K562 (cell line): ENCODE measurements around the gene AMIGO3. TPM values are rescaled to one million over a fixed set of nuclear protein-coding genes. Genes with fewer than 3 reads are reported as not detected.

ENCODE experiments used
- CBFB ChIP-seq: sonication (generic); formaldehyde crosslinking; IDR thresholded peaks from 2 replicates; pipeline ENCODE4 v1.4.0; 2020; ENCODE audit warnings: mild to moderate bottlenecking, missing genetic modification reagents
- CHCHD3 ChIP-seq: fragments of 250-450 bp; sonication (Bioruptor Pico); IDR thresholded peaks from 2 replicates; pipeline ENCODE4 v2.1.2; 2022; ENCODE audit warnings: mild to moderate bottlenecking
- CREB1 ChIP-seq, 2 experiments: sonication (generic) in 1 of 2; formaldehyde crosslinking in 1 of 2; IDR thresholded peaks; 2 replicates each; pipeline versions ENCODE4 v1.6.1 to v1.8.0; 2012 to 2022; ENCODE audit warnings: inconsistent platforms in 1 of 2, mild to moderate bottlenecking in 1 of 2, missing genetic modification reagents in 1 of 2, moderate library complexity in 1 of 2
- FOXA3 ChIP-seq, 2 experiments: fragments of 450-650 bp in 1 of 2; sonication (generic) in 1 of 2; formaldehyde crosslinking; IDR thresholded peaks in 1 of 2; conservative IDR thresholded peaks in 1 of 2; 2 replicates each; pipeline versions ENCODE4 v1.4.0 to v1.8.0; 2020 to 2022; ENCODE audit warnings: mild to moderate bottlenecking in 2 of 2, missing genetic modification reagents in 1 of 2
- GTF2F1 ChIP-seq: IDR thresholded peaks from 2 replicates; pipeline ENCODE4 v1.6.1; 2011; ENCODE audit warnings: low read depth, low read length, improper control_type of control experiment
- PHF20 ChIP-seq: fragments of 450-650 bp; IDR thresholded peaks from 2 replicates; pipeline ENCODE4 v1.6.1; 2018; ENCODE audit not compliant: partially characterized antibody
- PTRF ChIP-seq: fragments of 450-650 bp; IDR thresholded peaks from 2 replicates; pipeline ENCODE4 v1.6.1; 2016; ENCODE audit warnings: mild to moderate bottlenecking, missing genetic modification characterization, missing compliant biosample characterization
- RBBP5 ChIP-seq: fragments of 200-600 bp; sonication (generic); IDR thresholded peaks from 2 replicates; pipeline ENCODE4 v1.6.1; 2012; ENCODE audit warnings: borderline replicate concordance, mild to moderate bottlenecking, low read length, control low read depth, inconsistent platforms; ENCODE audit not compliant: insufficient read depth, poor library complexity, severe bottlenecking
- SPI1 ChIP-seq: IDR thresholded peaks from 2 replicates; pipeline ENCODE4 v1.6.1; 2011; ENCODE audit warnings: low read depth, low read length, control low read depth, borderline replicate concordance
- TCFL5 ChIP-seq: fragments of 250-450 bp; sonication (Bioruptor Pico); conservative IDR thresholded peaks from 2 replicates; pipeline ENCODE4 v1.6.1; 2021; ENCODE audit warnings: mild to moderate bottlenecking, moderate library complexity, matching md5 sums
- TEAD4 ChIP-seq, 2 experiments: sonication (generic) in 1 of 2; formaldehyde crosslinking in 1 of 2; IDR thresholded peaks; 2 replicates each; pipeline versions ENCODE4 v1.6.1 to v1.8.0; 2012 to 2022; ENCODE audit warnings: borderline replicate concordance in 1 of 2, inconsistent platforms in 1 of 2, low read length in 1 of 2, mild to moderate bottlenecking in 1 of 2, missing genetic modification reagents in 1 of 2
- TGIF2 ChIP-seq: sonication (generic); formaldehyde crosslinking; IDR thresholded peaks from 2 replicates; pipeline ENCODE4 v1.8.1; 2022; ENCODE audit warnings: mild to moderate bottlenecking, missing genetic modification reagents, moderate library complexity
- TOE1 ChIP-seq, 2 experiments: fragments of 450-650 bp in 1 of 2; sonication (generic) in 1 of 2; formaldehyde crosslinking in 1 of 2; IDR thresholded peaks; 2 replicates each; pipeline versions ENCODE4 v1.7.1 to v1.8.0; 2016 to 2022; ENCODE audit warnings: borderline replicate concordance in 2 of 2, mild to moderate bottlenecking in 2 of 2, antibody characterized with exemption in 1 of 2, inconsistent platforms in 1 of 2, low read depth in 1 of 2, missing genetic modification reagents in 1 of 2, moderate library complexity in 1 of 2
- ZBTB7A ChIP-seq: IDR thresholded peaks from 2 replicates; pipeline ENCODE4 v1.6.1; 2011; ENCODE audit warnings: low read depth, mild to moderate bottlenecking, low read length, moderate library complexity, borderline replicate concordance; ENCODE audit not compliant: control insufficient read depth
- ZKSCAN3 ChIP-seq: fragments of 250-450 bp; sonication (Bioruptor Pico); IDR thresholded peaks from 2 replicates; pipeline ENCODE4 v1.4.0; 2020
- ZKSCAN8 ChIP-seq: fragments of 200-800 bp; sonication (Bioruptor generic); IDR thresholded peaks from 2 replicates; pipeline ENCODE4 v1.6.1; 2016; ENCODE audit warnings: missing genetic modification characterization, missing compliant biosample characterization
- ZNF184 ChIP-seq: sonication (generic); formaldehyde crosslinking; IDR thresholded peaks from 2 replicates; pipeline ENCODE4 v1.5.0; 2020; ENCODE audit warnings: missing genetic modification reagents
- ZNF24 ChIP-seq: fragments of 450-650 bp; IDR thresholded peaks from 2 replicates; pipeline ENCODE4 v1.6.1; 2016
- ZNF551 ChIP-seq: fragments of 250-450 bp; sonication (Bioruptor Pico); IDR thresholded peaks from 2 replicates; pipeline ENCODE4 v1.5.0; 2021; ENCODE audit warnings: mild to moderate bottlenecking, moderate library complexity
- polyA plus RNA-seq, 8 experiments: library from polyadenylated mRNA; depleted of rRNA in 4 of 8; stranded (reverse) in 5 of 8; unstranded in 3 of 8; fragments of >200 nt; fragmentation: Nextera tagmentation in 2 of 8; fragmentation: Illumina TruSeq in 1 of 8; extraction: Ambion mirVana in 2 of 8; extraction: Trizol in 1 of 8; gene quantifications; 2 replicates each; pipeline versions ENCODE4 v1.2.1 to v1.2.3, GENCODE V29; 2011 to 2014; ENCODE audit warnings: inconsistent platforms in 1 of 8, missing spikeins in 1 of 8
- total RNA-seq, 7 experiments: library from RNA; depleted of rRNA in 6 of 7; stranded (reverse); fragments of >200 nt in 6 of 7; fragmentation: Illumina TruSeq in 2 of 7; extraction: Trizol in 2 of 7; gene quantifications; 2 replicates each; pipeline versions ENCODE4 v1.2.1 to v1.2.3, GENCODE V29; 2011 to 2021; ENCODE audit warnings: low replicate concordance in 1 of 7
- TF ChIP-seq, protein P1 (sequence below): sonication (generic); IDR thresholded peaks from 2 replicates; pipeline ENCODE4 v1.6.1; 2016
- TF ChIP-seq, protein P2 (sequence below): fragments of 250-450 bp; sonication (Bioruptor Pico); IDR thresholded peaks from 2 replicates; pipeline ENCODE4 v1.8.0; 2021; ENCODE audit warnings: borderline replicate concordance, mild to moderate bottlenecking, moderate library complexity; ENCODE audit not compliant: poor library complexity, severe bottlenecking
- TF ChIP-seq, protein P3 (sequence below): sonication (generic); formaldehyde crosslinking; IDR thresholded peaks from 2 replicates; pipeline ENCODE4 v1.8.1; 2023; ENCODE audit warnings: mild to moderate bottlenecking, missing genetic modification reagents
- TF ChIP-seq, protein P4 (sequence below): sonication (generic); formaldehyde crosslinking; IDR thresholded peaks from 2 replicates; pipeline ENCODE4 v1.8.0; 2022; ENCODE audit warnings: mild to moderate bottlenecking, missing genetic modification reagents, borderline replicate concordance

The AMIGO3 gene
- total and polyA plus RNA-seq, 9 of the 15 experiments (the other 6 are each of a cell fraction or from before 2014, with no cell fraction given) = 0.13 to 2.8 (median 0.44) TPM; not detected in 4

DNA sequence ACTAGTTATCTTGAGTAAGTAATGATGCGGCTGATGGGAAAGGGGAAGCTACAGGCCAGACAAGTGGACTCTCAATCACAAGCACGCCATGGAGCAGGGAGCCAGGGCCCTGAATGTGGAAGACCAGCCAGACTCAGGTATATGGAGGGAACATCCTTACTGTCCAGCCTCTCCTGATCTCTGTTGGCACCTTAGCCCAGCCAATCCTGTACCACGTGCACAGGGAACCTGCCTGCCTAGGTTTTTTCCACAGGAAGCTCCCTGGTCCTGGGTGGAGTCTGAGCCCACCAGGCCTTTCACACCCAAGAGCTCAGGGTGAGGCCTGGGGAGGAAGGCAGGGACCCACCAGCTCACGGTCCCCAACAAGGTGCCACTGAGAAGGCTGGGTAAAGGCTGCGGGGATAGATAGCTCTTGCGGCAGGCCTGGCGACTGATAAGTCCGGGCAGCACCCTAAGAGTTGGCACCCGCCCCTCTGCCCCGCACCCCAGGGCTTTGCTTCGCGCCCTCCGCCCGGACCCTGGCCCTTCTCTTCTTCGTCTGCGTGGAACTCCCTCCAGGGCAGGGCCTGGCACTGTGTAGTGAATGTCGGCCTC is 46.3 kb downstream of the AMIGO3 start (continued):
- TF ChIP-seq, protein P1, sequence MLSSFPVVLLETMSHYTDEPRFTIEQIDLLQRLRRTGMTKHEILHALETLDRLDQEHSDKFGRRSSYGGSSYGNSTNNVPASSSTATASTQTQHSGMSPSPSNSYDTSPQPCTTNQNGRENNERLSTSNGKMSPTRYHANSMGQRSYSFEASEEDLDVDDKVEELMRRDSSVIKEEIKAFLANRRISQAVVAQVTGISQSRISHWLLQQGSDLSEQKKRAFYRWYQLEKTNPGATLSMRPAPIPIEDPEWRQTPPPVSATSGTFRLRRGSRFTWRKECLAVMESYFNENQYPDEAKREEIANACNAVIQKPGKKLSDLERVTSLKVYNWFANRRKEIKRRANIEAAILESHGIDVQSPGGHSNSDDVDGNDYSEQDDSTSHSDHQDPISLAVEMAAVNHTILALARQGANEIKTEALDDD = peak; percentile 55; the same call in 1 of the 2 replicates
- no peak for TF ChIP-seq TEAD4 (IDR thresholded peaks at IDR 0.05; ENCODE audit: low read length)
- no peak for TF ChIP-seq TEAD4 (CRISPR knock-in tag; IDR thresholded peaks at IDR 0.05; ENCODE audit: borderline replicate concordance)
- no peak for TF ChIP-seq TGIF2 (CRISPR knock-in tag)
- TF ChIP-seq ZKSCAN3 (CRISPR knock-in tag) = no peak
- TF ChIP-seq, protein P2, sequence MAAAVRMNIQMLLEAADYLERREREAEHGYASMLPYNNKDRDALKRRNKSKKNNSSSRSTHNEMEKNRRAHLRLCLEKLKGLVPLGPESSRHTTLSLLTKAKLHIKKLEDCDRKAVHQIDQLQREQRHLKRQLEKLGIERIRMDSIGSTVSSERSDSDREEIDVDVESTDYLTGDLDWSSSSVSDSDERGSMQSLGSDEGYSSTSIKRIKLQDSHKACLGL (CRISPR knock-in tag) = no peak
- TF ChIP-seq CBFB (CRISPR knock-in tag) = no peak
- no peak for TF ChIP-seq ZBTB7A
- TF ChIP-seq FOXA3 (CRISPR knock-in tag; conservative IDR thresholded peaks at IDR 0.05 in 1 of 2, IDR thresholded peaks at IDR 0.05 in 1 of 2) = no peak
- no peak for TF ChIP-seq CREB1 (IDR thresholded peaks at IDR 0.05)
- TF ChIP-seq CREB1 (CRISPR knock-in tag; IDR thresholded peaks at IDR 0.05) = no peak
- no peak for TF ChIP-seq TOE1 (IDR thresholded peaks at IDR 0.05; ENCODE audit: borderline replicate concordance)
- TF ChIP-seq TOE1 (CRISPR knock-in tag; IDR thresholded peaks at IDR 0.05; ENCODE audit: borderline replicate concordance, low read depth) = no peak
- TF ChIP-seq ZNF551 = no peak
- no peak for TF ChIP-seq SPI1
- TF ChIP-seq PTRF (tag) = no peak
- no peak for TF ChIP-seq ZNF184 (CRISPR knock-in tag)
- TF ChIP-seq ZKSCAN8 (CRISPR knock-in tag) = no peak
- peak; percentile 37 for TF ChIP-seq RBBP5
- TF ChIP-seq GTF2F1 = no peak
- no peak for TF ChIP-seq ZNF24
- TF ChIP-seq CHCHD3 (CRISPR knock-in tag) = no peak
- TF ChIP-seq, protein P3, sequence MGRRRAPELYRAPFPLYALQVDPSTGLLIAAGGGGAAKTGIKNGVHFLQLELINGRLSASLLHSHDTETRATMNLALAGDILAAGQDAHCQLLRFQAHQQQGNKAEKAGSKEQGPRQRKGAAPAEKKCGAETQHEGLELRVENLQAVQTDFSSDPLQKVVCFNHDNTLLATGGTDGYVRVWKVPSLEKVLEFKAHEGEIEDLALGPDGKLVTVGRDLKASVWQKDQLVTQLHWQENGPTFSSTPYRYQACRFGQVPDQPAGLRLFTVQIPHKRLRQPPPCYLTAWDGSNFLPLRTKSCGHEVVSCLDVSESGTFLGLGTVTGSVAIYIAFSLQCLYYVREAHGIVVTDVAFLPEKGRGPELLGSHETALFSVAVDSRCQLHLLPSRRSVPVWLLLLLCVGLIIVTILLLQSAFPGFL (CRISPR knock-in tag) = no peak
- no peak for TF ChIP-seq TCFL5 (CRISPR knock-in tag)
- TF ChIP-seq PHF20 = no peak
- TF ChIP-seq, protein P4, sequence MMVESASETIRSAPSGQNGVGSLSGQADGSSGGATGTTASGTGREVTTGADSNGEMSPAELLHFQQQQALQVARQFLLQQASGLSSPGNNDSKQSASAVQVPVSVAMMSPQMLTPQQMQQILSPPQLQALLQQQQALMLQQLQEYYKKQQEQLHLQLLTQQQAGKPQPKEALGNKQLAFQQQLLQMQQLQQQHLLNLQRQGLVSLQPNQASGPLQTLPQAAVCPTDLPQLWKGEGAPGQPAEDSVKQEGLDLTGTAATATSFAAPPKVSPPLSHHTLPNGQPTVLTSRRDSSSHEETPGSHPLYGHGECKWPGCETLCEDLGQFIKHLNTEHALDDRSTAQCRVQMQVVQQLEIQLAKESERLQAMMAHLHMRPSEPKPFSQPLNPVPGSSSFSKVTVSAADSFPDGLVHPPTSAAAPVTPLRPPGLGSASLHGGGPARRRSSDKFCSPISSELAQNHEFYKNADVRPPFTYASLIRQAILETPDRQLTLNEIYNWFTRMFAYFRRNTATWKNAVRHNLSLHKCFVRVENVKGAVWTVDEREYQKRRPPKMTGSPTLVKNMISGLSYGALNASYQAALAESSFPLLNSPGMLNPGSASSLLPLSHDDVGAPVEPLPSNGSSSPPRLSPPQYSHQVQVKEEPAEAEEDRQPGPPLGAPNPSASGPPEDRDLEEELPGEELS (CRISPR knock-in tag) = peak; percentile 49; the same call in 1 of the 2 replicates
